ENCODE results near the gene RNF148. TPM values are rescaled to one million over a fixed set of nuclear protein-coding genes. Genes with fewer than 3 reads are reported as not detected.

RNF148 gene
- total RNA-seq, 4 donors from 2014 or later = 0.87 to 2.1 (median 1.5) TPM; not detected in 1

DNA sequence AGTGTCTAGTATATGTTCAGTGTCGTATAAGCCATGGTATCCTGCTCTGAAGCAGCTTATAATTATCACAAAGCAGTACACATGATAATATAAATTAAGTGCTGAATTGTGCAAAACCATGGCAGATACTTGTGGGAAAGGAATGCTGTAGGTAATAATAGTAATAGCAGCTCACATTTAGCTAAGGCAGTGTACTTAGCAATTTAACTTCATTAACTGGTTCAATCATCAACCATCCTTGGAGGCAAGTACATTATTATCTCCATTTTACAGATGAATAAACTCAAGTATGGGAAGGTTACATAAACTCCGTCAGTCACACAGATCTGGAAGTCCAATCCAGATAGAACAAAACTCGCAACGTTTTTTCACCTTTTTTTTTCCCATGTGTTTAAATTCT, 21.6 kb upstream of the RNF148 start:
- no peaks in the 10 kb centered on the region for H3K27me3 ChIP-seq
- no peaks in the 10 kb centered on the region for H3K36me3 ChIP-seq
- H3K27ac ChIP-seq = no peak overlapping the region
- WGBS, 2 donors = 86 to 88% methylated on average over 4 of the region's 4 CpGs
- H3K9me3 ChIP-seq = peaks cover 0 to 4% (median 0%) of the 10 kb centered on the region in 4 donors
- no peak for DNase-seq (ENCODE audit: low spot score in 2 of 2)
- TF ChIP-seq, protein P1, sequence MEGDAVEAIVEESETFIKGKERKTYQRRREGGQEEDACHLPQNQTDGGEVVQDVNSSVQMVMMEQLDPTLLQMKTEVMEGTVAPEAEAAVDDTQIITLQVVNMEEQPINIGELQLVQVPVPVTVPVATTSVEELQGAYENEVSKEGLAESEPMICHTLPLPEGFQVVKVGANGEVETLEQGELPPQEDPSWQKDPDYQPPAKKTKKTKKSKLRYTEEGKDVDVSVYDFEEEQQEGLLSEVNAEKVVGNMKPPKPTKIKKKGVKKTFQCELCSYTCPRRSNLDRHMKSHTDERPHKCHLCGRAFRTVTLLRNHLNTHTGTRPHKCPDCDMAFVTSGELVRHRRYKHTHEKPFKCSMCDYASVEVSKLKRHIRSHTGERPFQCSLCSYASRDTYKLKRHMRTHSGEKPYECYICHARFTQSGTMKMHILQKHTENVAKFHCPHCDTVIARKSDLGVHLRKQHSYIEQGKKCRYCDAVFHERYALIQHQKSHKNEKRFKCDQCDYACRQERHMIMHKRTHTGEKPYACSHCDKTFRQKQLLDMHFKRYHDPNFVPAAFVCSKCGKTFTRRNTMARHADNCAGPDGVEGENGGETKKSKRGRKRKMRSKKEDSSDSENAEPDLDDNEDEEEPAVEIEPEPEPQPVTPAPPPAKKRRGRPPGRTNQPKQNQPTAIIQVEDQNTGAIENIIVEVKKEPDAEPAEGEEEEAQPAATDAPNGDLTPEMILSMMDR (IDR thresholded peaks at IDR 0.05) = no peak
- no peak for TF ChIP-seq POLR2A (IDR thresholded peaks at IDR 0.05)
- no peak for TF ChIP-seq EP300 (IDR thresholded peaks at IDR 0.05)
- no peak overlapping the region for H3K4me3 ChIP-seq
- H3K4me1 ChIP-seq = no peaks in the 10 kb centered on the region

DNA sequence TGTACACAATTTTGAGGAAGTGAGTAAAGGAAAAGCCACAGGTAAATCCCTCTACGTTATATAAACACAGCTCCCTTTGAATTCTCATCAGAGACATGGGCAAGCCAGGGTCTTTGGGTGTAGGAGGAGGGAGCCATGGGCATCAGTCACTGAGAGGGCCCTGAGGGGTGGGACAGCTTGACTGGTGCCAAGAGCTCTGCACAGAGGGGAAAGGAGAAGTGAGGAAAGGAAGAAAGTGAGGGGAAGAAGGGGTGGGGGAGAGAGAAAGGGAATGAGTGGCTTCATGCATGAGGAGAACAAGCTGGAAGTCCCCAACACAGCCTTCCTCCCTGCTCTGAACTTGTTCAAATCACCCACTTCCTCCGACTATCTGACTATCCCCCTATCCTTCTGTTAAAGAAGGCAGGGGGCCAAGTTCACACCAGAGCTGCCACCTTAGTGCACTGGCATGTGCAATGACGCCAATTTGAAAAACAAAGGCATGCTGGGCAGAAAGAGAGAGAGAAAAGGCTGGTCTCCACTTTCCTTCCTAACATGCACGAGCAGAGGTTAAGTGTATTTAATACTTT, 16.4 kb upstream of the RNF148 start:
- WGBS, 2 donors = 65 to 68% methylated on average over 4 of the region's 4 CpGs
- Histone ChIP-seq H3K27me3 (no peaks in the 10 kb centered on the region), H3K36me3 (no peaks in the 10 kb centered on the region), H3K9me3 (peaks cover 0 to 4% (median 0%) of the 10 kb centered on the region in 4 donors), H3K4me1 (no peaks in the 10 kb centered on the region), H3K4me3 (no peak overlapping the region), H3K27ac (no peak overlapping the region)
- DNase-seq (ENCODE audit: low spot score in 2 of 2) = no peak
- TF ChIP-seq EP300 (IDR thresholded peaks at IDR 0.05) (no peak), POLR2A (IDR thresholded peaks at IDR 0.05) (no peak)
- TF ChIP-seq, protein P1 (IDR thresholded peaks at IDR 0.05) = no peak

DNA sequence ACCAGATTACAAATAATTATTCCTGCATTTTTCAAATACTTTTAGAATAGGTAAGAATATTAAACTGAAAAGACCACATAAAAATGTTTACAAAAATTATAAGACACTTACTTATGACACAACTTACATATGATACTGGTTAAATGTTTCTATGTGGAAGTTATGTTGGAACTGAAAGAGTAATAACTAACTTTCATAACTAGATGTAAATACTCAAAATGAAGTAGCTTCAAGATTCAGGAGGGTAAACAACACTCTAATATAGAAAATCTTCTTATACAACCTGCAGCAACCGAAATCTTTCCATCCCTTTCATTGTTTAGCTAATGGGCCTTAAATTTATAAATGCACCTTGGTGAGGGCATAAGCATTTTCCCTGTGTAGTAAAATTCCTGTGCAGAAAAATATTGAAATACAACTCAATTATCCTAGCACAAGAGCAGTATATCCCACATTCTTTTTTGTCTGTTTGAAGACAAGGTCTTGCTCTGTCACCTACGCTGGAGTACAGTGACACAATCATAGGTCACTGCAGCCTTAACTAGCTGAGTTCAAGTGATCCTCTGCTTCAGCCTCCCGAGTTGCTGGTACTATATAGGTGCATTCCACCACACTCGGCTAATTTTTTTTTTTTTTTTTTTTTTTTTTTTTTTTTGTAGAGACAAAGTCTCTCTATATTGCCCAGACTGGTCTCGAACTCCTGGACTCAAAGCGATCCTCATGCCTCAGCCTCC, 14.8 kb upstream of the RNF148 start:
- peaks cover 0 to 4% (median 0%) of the 10 kb centered on the region in 4 donors for H3K9me3 ChIP-seq
- TF ChIP-seq POLR2A (IDR thresholded peaks at IDR 0.05) (no peak), EP300 (IDR thresholded peaks at IDR 0.05) (no peak)
- TF ChIP-seq, protein P1 (IDR thresholded peaks at IDR 0.05) = no peak
- H3K36me3 ChIP-seq = no peaks in the 10 kb centered on the region
- no peaks in the 10 kb centered on the region for H3K4me1 ChIP-seq
- 87 to 92% methylated on average over 6 of the region's 6 CpGs for WGBS, 2 donors
- H3K27me3 ChIP-seq = no peaks in the 10 kb centered on the region
- DNase-seq (ENCODE audit: low spot score in 2 of 2) = no peak
- no peak overlapping the region for H3K27ac ChIP-seq
- no peak overlapping the region for H3K4me3 ChIP-seq

DNA sequence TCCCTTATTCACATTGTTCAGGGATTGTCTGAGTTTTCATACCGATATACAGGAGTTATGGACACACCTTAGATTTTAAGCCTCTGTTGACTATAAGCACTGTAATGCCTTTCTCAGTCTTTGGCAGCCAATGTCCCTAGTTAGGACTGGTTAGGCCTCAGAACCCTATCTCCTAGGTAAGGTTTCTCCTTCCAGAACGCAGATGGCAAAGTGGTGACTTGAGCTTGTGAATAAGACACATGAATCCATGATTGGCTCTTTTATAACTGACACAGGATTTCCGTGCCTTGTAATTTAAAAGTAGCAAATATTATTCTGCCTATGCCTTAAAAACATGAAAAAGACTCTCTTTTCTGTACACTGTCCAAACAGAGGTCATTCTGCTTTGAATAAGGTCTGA, 12.5 kb upstream of the RNF148 start:
- WGBS, 2 donors = 87 to 94% methylated on average over 3 of the region's 3 CpGs
- H3K9me3 ChIP-seq = no peaks in the 10 kb centered on the region

DNA sequence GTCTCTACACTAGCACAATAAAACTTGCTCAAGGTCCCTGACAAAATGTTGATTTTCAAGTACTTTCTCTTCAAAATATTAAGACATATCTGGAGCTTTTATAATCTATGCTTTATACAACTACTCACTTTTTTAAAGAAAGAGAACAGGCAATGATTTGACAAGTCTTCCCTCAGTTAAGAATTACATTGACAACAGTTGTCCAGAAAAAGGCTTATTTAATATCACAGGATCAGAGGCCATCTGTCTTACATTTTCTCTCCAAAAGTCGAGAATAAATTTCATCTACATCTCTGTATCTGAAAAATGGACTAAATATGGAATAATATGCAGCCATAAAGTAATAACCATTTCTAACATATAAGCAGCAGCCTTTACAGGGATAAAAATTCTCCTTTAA, 8.2 kb upstream of the RNF148 start:
- TF ChIP-seq, protein P1 (IDR thresholded peaks at IDR 0.05) = no peak
- TF ChIP-seq POLR2A (IDR thresholded peaks at IDR 0.05) = no peak
- no peak for TF ChIP-seq EP300 (IDR thresholded peaks at IDR 0.05)
- no peak overlapping the region for H3K4me3 ChIP-seq
- no peaks in the 10 kb centered on the region for H3K9me3 ChIP-seq
- 56 to 69% methylated on average over 1 of the region's 1 CpG for WGBS, 2 donors
- H3K4me1 ChIP-seq = no peaks in the 10 kb centered on the region
- H3K27ac ChIP-seq = no peak overlapping the region
- H3K27me3 ChIP-seq = no peaks in the 10 kb centered on the region
- H3K36me3 ChIP-seq = no peaks in the 10 kb centered on the region
- no peak for DNase-seq (ENCODE audit: low spot score in 2 of 2)

More for the DNA sequence above, 12.5 kb upstream of the RNF148 start:
- H3K27ac ChIP-seq = no peak overlapping the region
- H3K36me3 ChIP-seq = no peaks in the 10 kb centered on the region
- no peaks in the 10 kb centered on the region for H3K27me3 ChIP-seq
- no peak overlapping the region for H3K4me3 ChIP-seq
- no peak for DNase-seq (ENCODE audit: low spot score in 2 of 2)
- TF ChIP-seq, protein P1 (IDR thresholded peaks at IDR 0.05) = no peak
- TF ChIP-seq POLR2A (IDR thresholded peaks at IDR 0.05) (no peak), EP300 (IDR thresholded peaks at IDR 0.05) (no peak)
- no peaks in the 10 kb centered on the region for H3K4me1 ChIP-seq
